H1 (cell line): Measurements from ENCODE around the gene OR2AJ1. TPM values are rescaled to one million over a fixed set of nuclear protein-coding genes. Genes with fewer than 3 reads are reported as not detected.

Source experiments
- CTCF ChIA-PET: fragments of 300-600 bp; sonication (Branson Sonifier 250); formaldehyde crosslinking; loops from one replicate; lab custom pipeline; 2021; ENCODE audit not compliant: partially characterized antibody; lab: Charles Lee
- POLR2A ChIA-PET: fragments of 300-600 bp; sonication (Branson Sonifier 250); formaldehyde crosslinking; loops from one replicate; lab custom pipeline; 2021; ENCODE audit warnings: inconsistent platforms; ENCODE audit not compliant: partially characterized antibody; lab: Charles Lee
- DNase-seq, 2 experiments: peaks; one replicate each; pipeline versions ENCODE4 v3.0.0 to v3.0.0-alpha.2; 2010 to 2022; ENCODE audit warnings: low spot score in 2 of 2, low read depth in 1 of 2, mixed read lengths in 1 of 2
- FAIRE-seq: peaks from 2 replicates; lab custom pipeline; 2011; peaks lifted over from hg19 to GRCh38; lab: Jason Lieb, UNC
- H2AFZ ChIP-seq: 2 replicates; pipeline ENCODE4 v1.8.1; 2012; ENCODE audit warnings: low read length, inconsistent platforms
- H2AK5ac ChIP-seq: 2 replicates; pipeline ENCODE4 v1.6.1; 2013; ENCODE audit warnings: low read depth, low read length
- H2BK120ac ChIP-seq: replicated peaks from 2 replicates; pipeline ENCODE3; 2013; ENCODE audit warnings: low read depth, low read length, inconsistent platforms
- H2BK12ac ChIP-seq: 2 replicates; pipeline ENCODE4 v1.6.1; 2013; ENCODE audit warnings: low read depth, low read length
- H2BK15ac ChIP-seq: 2 replicates; pipeline ENCODE4 v1.6.1; 2013; ENCODE audit warnings: low read length
- H2BK20ac ChIP-seq: 2 replicates; pipeline ENCODE4 v1.6.1; 2013; ENCODE audit warnings: low read length
- H2BK5ac ChIP-seq: 2 replicates; pipeline ENCODE4 v1.6.1; 2013; ENCODE audit warnings: low read depth, low read length
- H3K14ac ChIP-seq: 2 replicates; pipeline ENCODE4 v1.6.1; 2013; ENCODE audit warnings: inconsistent platforms; ENCODE audit not compliant: insufficient read length
- H3K18ac ChIP-seq: 2 replicates; pipeline ENCODE4 v1.6.1; 2013; ENCODE audit warnings: low read length; ENCODE audit errors: extremely low read depth
- H3K23ac ChIP-seq: 2 replicates; pipeline ENCODE4 v1.6.1; 2013; ENCODE audit warnings: inconsistent platforms; ENCODE audit not compliant: insufficient read length
- H3K23me2 ChIP-seq: 2 replicates; pipeline ENCODE4 v1.6.1; 2013; ENCODE audit warnings: low read depth, low read length
- H3K27ac ChIP-seq: 2 replicates; pipeline ENCODE4 v1.6.1; 2011; ENCODE audit warnings: low read depth, low read length, inconsistent platforms
- H3K27me3 ChIP-seq, 4 experiments: replicated peaks in 1 of 4; 1 replicate in 1 of 4; 2 replicates in 3 of 4; pipeline versions ENCODE4 v1.6.1 to v1.8.1; 2011 to 2013; ENCODE audit warnings: low read length in 3 of 4, mild to moderate bottlenecking in 3 of 4, inconsistent platforms in 2 of 4, mixed read lengths in 2 of 4, moderate library complexity in 1 of 4; ENCODE audit not compliant: control insufficient read depth in 3 of 4, insufficient read depth in 3 of 4; ENCODE audit errors: extremely low read depth in 1 of 4
- H3K36me3 ChIP-seq, 4 experiments: 2 replicates each; pipeline versions ENCODE4 v1.6.1 to v1.8.1; 2011 to 2013; ENCODE audit warnings: mild to moderate bottlenecking in 4 of 4, low read length in 3 of 4, moderate library complexity in 2 of 4, control low read depth in 1 of 4, inconsistent platforms in 1 of 4; ENCODE audit not compliant: insufficient read depth in 4 of 4, control insufficient read depth in 2 of 4
- H3K4ac ChIP-seq: replicated peaks from 2 replicates; pipeline ENCODE3; 2013; ENCODE audit warnings: low read length, low read depth, mixed read lengths, inconsistent platforms; ENCODE audit not compliant: insufficient read length
- H3K4me1 ChIP-seq, 4 experiments: replicated peaks in 1 of 4; 1 replicate in 1 of 4; 2 replicates in 3 of 4; pipeline versions ENCODE4 v1.6.1 to v1.8.1; 2011 to 2013; ENCODE audit warnings: low read length in 3 of 4, inconsistent platforms in 2 of 4, mixed read lengths in 1 of 4; ENCODE audit not compliant: insufficient read depth in 4 of 4, control insufficient read depth in 3 of 4
- H3K4me2 ChIP-seq, 2 experiments: 2 replicates each; pipeline versions ENCODE4 v1.6.1 to v1.8.1; 2011 to 2013; ENCODE audit warnings: low read depth in 2 of 2, low read length in 2 of 2, control low read depth in 1 of 2, inconsistent platforms in 1 of 2, mild to moderate bottlenecking in 1 of 2; ENCODE audit not compliant: insufficient read depth in 1 of 2
- H3K4me3 ChIP-seq, 4 experiments: fragments of 200-600, 300-600 bp in 1 of 4; sonication (generic), shearing (Covaris generic), sonication (Bioruptor Twin) in 1 of 4; 2 replicates each; pipeline versions ENCODE4 v1.5.1 to v1.8.1; 2011 to 2016; ENCODE audit warnings: low read length in 4 of 4, low read depth in 3 of 4, control low read depth in 2 of 4, inconsistent platforms in 2 of 4, mild to moderate bottlenecking in 2 of 4, mixed read lengths in 1 of 4, moderate library complexity in 1 of 4; ENCODE audit not compliant: insufficient read depth in 2 of 4; ENCODE audit errors: extremely low read depth in 1 of 4
- H3K56ac ChIP-seq: replicated peaks from 2 replicates; pipeline ENCODE3; 2013; ENCODE audit warnings: low read depth, mild to moderate bottlenecking, mixed read lengths, low read length, inconsistent platforms; ENCODE audit not compliant: insufficient read length
- H3K79me1 ChIP-seq: 2 replicates; pipeline ENCODE4 v1.6.1; 2013; ENCODE audit warnings: low read depth, low read length, control low read depth
- H3K79me2 ChIP-seq, 2 experiments: 2 replicates each; pipeline versions ENCODE4 v1.6.1 to v1.8.1; 2012 to 2013; ENCODE audit warnings: low read length in 2 of 2, mild to moderate bottlenecking in 2 of 2, inconsistent platforms in 1 of 2; ENCODE audit not compliant: insufficient read depth in 2 of 2, control insufficient read depth in 1 of 2
- H3K9ac ChIP-seq, 4 experiments: replicated peaks in 1 of 4; 1 replicate in 1 of 4; 2 replicates in 3 of 4; pipeline versions ENCODE4 v1.6.1 to v1.8.1; 2011 to 2013; ENCODE audit warnings: low read depth in 3 of 4, low read length in 3 of 4, control low read depth in 2 of 4, mild to moderate bottlenecking in 2 of 4, moderate library complexity in 2 of 4, inconsistent platforms in 1 of 4; ENCODE audit errors: extremely low read depth in 1 of 4
- H3K9me3 ChIP-seq, 2 experiments: 2 replicates each; pipeline versions ENCODE4 v1.6.1 to v1.8.1; 2012 to 2013; ENCODE audit warnings: mild to moderate bottlenecking in 2 of 2, moderate library complexity in 2 of 2, control low read depth in 1 of 2, inconsistent platforms in 1 of 2, low read depth in 1 of 2, low read length in 1 of 2, mixed read lengths in 1 of 2; ENCODE audit not compliant: insufficient read depth in 2 of 2
- H4K20me1 ChIP-seq, 2 experiments: replicated peaks in 1 of 2; 2 replicates each; pipeline versions ENCODE3 to v1.8.1; 2011 to 2013; ENCODE audit warnings: inconsistent platforms in 2 of 2, low read length in 2 of 2, mild to moderate bottlenecking in 1 of 2; ENCODE audit not compliant: insufficient read depth in 2 of 2, control insufficient read depth in 1 of 2
- H4K5ac ChIP-seq: 2 replicates; pipeline ENCODE4 v1.6.1; 2013; ENCODE audit warnings: low read length, low read depth, mixed read lengths, inconsistent platforms; ENCODE audit not compliant: insufficient read length
- H4K8ac ChIP-seq: 2 replicates; pipeline ENCODE4 v1.8.0; 2013; ENCODE audit warnings: mild to moderate bottlenecking, moderate library complexity, low read length, inconsistent platforms; ENCODE audit not compliant: insufficient read depth; ENCODE audit errors: extremely low read depth
- H4K91ac ChIP-seq: replicated peaks from 2 replicates; pipeline ENCODE3; 2013; ENCODE audit warnings: low read length, mixed read lengths, inconsistent platforms; ENCODE audit not compliant: insufficient read length
- BACH1 ChIP-seq: IDR thresholded peaks from 2 replicates; pipeline ENCODE4 v1.6.1; 2012; ENCODE audit warnings: low read length, improper control_type of control experiment
- BRCA1 ChIP-seq: IDR thresholded peaks from 2 replicates; pipeline ENCODE4 v1.6.1; 2012; ENCODE audit warnings: low read depth, low read length, improper control_type of control experiment
- CHD1 ChIP-seq: IDR thresholded peaks from 2 replicates; pipeline ENCODE4 v1.6.1; 2012; ENCODE audit warnings: low read depth, low read length, improper control_type of control experiment
- CHD2 ChIP-seq: IDR thresholded peaks from 2 replicates; pipeline ENCODE4 v1.6.1; 2012; ENCODE audit warnings: low read length, improper control_type of control experiment
- JUN ChIP-seq: IDR thresholded peaks from 2 replicates; pipeline ENCODE4 v1.6.1; 2011; ENCODE audit warnings: low read depth, mild to moderate bottlenecking, improper control_type of control experiment, low read length
- KDM1A ChIP-seq: fragments of 200-600, 300-600 bp; sonication (generic); IDR thresholded peaks from 2 replicates; pipeline ENCODE4 v1.7.1; 2016; ENCODE audit warnings: mild to moderate bottlenecking, low read length, borderline replicate concordance
- KDM5A ChIP-seq: fragments of 200-600 bp; IDR thresholded peaks from 2 replicates; pipeline ENCODE4 v1.7.1; 2012; ENCODE audit warnings: mild to moderate bottlenecking, low read length, inconsistent platforms, mixed read lengths
- MAFK ChIP-seq: IDR thresholded peaks from 2 replicates; pipeline ENCODE4 v1.6.1; 2012; ENCODE audit warnings: low read depth, mild to moderate bottlenecking, improper control_type of control experiment, low read length
- NANOG ChIP-seq: IDR thresholded peaks from 2 replicates; pipeline ENCODE4 v1.6.1; 2011; ENCODE audit warnings: low read length, low read depth, mild to moderate bottlenecking, inconsistent platforms; ENCODE audit not compliant: insufficient read depth, poor library complexity, severe bottlenecking
- PHF8 ChIP-seq: fragments of 200-600 bp; sonication (generic); conservative IDR thresholded peaks from 2 replicates; pipeline ENCODE4 v1.7.1; 2012; ENCODE audit warnings: low read depth, mild to moderate bottlenecking, inconsistent platforms, low read length, moderate library complexity
- RFX5 ChIP-seq: IDR thresholded peaks from 2 replicates; pipeline ENCODE4 v1.6.1; 2011; ENCODE audit warnings: low read depth, low read length, improper control_type of control experiment, borderline replicate concordance
- SIN3A ChIP-seq, 2 experiments: IDR thresholded peaks in 1 of 2; conservative IDR thresholded peaks in 1 of 2; 2 replicates each; pipeline ENCODE4 v1.6.1; 2011 to 2012; ENCODE audit warnings: low read length in 2 of 2, improper control_type of control experiment in 1 of 2, low read depth in 1 of 2, mild to moderate bottlenecking in 1 of 2
- SP2 ChIP-seq: IDR thresholded peaks from 2 replicates; pipeline ENCODE4 v1.6.1; 2012; ENCODE audit warnings: mild to moderate bottlenecking, low read length, inconsistent platforms
- SRF ChIP-seq: IDR thresholded peaks from 2 replicates; pipeline ENCODE4 v1.6.1; 2011; ENCODE audit warnings: mild to moderate bottlenecking, low read depth, low read length, moderate library complexity
- WGBS, 2 experiments: shearing (Covaris generic) in 1 of 2; methylation state at CpG; one replicate each; pipeline versions ENCODE4 v1.1.6 to v1.1.7; 2013 to 2015; ENCODE audit warnings: low lambda C conversion rate in 2 of 2, mixed read lengths in 2 of 2, inconsistent platforms in 1 of 2, low coverage in 1 of 2, missing lambda C conversion rate in 1 of 2; ENCODE audit not compliant: insufficient replicate concordance in 2 of 2, insufficient coverage in 1 of 2, insufficient read length in 1 of 2; ENCODE audit errors: extremely low coverage in 1 of 2, missing lambda C conversion rate in 1 of 2; 5-methylcytosine and 5-hydroxymethylcytosine counted together
- polyA plus RNA-seq, 7 experiments: library from polyadenylated mRNA; depleted of rRNA in 3 of 7; stranded (reverse) in 5 of 7; unstranded in 2 of 7; fragments of >200 nt in 5 of 7; fragments of 200-250 nt in 2 of 7; gene quantifications; 1 replicate in 5 of 7; 2 replicates in 1 of 7; 4 replicates in 1 of 7; pipeline versions ENCODE4 v1.2.1 to v1.2.3, GENCODE V29; 2011 to 2013; ENCODE audit warnings: missing spikeins in 2 of 7, mixed read lengths in 2 of 7
- total RNA-seq: library from RNA; stranded (reverse); fragmentation: NEBNext Ultra II Directional; extraction: Animal tissue kit (Norgen Biotek cat#: 25700); gene quantifications from 2 replicates; pipeline ENCODE4 v1.2.1, GENCODE V29; 2021
- TF ChIP-seq, protein P1 (sequence below): IDR thresholded peaks from 2 replicates; pipeline ENCODE4 v1.6.1; 2011; ENCODE audit warnings: low read depth, mild to moderate bottlenecking, low read length; ENCODE audit not compliant: insufficient read depth

OR2AJ1 gene
- total and polyA plus RNA-seq, 2 of the 8 experiments (the other 6 are each of a cell fraction or from before 2014, with no cell fraction given) = not detected

DNA sequence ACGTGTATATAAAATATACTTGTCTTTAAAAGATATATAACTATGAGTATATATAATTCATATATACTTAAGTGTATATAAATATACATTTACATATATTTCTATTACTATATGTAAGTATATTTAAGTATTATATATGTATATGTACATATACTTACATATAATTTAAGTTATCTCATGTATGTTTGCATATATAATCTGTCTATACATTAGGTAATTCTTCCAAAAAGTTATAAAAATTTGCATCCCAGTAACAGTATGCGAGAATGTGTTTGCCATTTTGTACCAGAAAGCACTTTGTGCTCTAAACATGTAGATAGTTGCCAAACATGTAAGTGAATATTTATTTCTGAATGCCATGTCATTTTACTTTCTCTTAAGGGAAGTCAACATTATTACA, 40.2 kb downstream of the OR2AJ1 start, which contains the start of gene OR2AK2:
TSS of gene OR2AK2 (plus strand) at position 301 of the 400 bp plus-strand sequence. CDS start 144 bp downstream, outside the sequence.
- Histone ChIP-seq H3K27me3 (no peaks in the 10 kb centered on the region), H3K23me2 (no peaks in the 10 kb centered on the region), H3K9ac (no peak within 1 kb of the TSS), H2AK5ac (no peak within 1 kb of the TSS), H3K4me2 (no peak within 1 kb of the TSS), H3K4me1 (no peaks in the 10 kb centered on the region), H3K79me2 (no peaks in the 10 kb centered on the region), H2AFZ (no peak within 1 kb of the TSS), H3K56ac (no peak within 1 kb of the TSS), H3K4me3 (no peak within 1 kb of the TSS), H4K8ac (no peak within 1 kb of the TSS), H3K27ac (no peak within 1 kb of the TSS), H3K4ac (no peak within 1 kb of the TSS), H4K91ac (no peak within 1 kb of the TSS), H3K23ac (no peak within 1 kb of the TSS), H3K18ac (no peak within 1 kb of the TSS), H2BK15ac (no peak within 1 kb of the TSS), H2BK12ac (no peak within 1 kb of the TSS), H3K14ac (no peak within 1 kb of the TSS), H3K79me1 (no peaks in the 10 kb centered on the region), H2BK5ac (no peak within 1 kb of the TSS), H3K9me3 (peaks cover 43 to 51% of the 10 kb centered on the region in 2 experiments), H2BK20ac (no peak within 1 kb of the TSS), H2BK120ac (no peak within 1 kb of the TSS), H4K20me1 (no peaks in the 10 kb centered on the region), H4K5ac (no peak within 1 kb of the TSS), H3K36me3 (no peaks in the 10 kb centered on the region)
- ChIA-PET POLR2A (no interaction called here), CTCF (no interaction called here)
- WGBS, 2 experiments = 75% methylated on average over 2 of the region's 2 CpGs; no CpG with 5 or more reads in 1 of the 2 experiments
- no peak for TF ChIP-seq KDM5A
- TF ChIP-seq CHD1 = no peak
- no peak for TF ChIP-seq CHD2
- no peak for TF ChIP-seq SP2
- no peak for TF ChIP-seq RFX5
- TF ChIP-seq SIN3A (conservative IDR thresholded peaks at IDR 0.05 in 1 of 2, IDR thresholded peaks at IDR 0.05 in 1 of 2; ENCODE audit: low read depth in 1 of 2, low read length in 2 of 2) = no peak
- no peak for TF ChIP-seq JUN
- TF ChIP-seq, protein P1, sequence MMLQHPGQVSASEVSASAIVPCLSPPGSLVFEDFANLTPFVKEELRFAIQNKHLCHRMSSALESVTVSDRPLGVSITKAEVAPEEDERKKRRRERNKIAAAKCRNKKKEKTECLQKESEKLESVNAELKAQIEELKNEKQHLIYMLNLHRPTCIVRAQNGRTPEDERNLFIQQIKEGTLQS = no peak
- TF ChIP-seq KDM1A = no peak
- no peak for TF ChIP-seq MAFK
- no peak for TF ChIP-seq SRF
- no peak for TF ChIP-seq BACH1
- no peak for TF ChIP-seq PHF8
- TF ChIP-seq NANOG = no peak
- TF ChIP-seq BRCA1 = no peak
- DNase-seq (no peak), FAIRE-seq (no peak)
